Measurements from ENCODE around the gene AP1S1. TPM values are rescaled to one million over a fixed set of nuclear protein-coding genes. Genes with fewer than 3 reads are reported as not detected.
A peak's percentile ranks its signal among the peaks of the same experiment; 100 is the strongest.

The AP1S1 gene
- total and polyA plus RNA-seq, 9 of the 15 experiments (the other 6 are each of a cell fraction or from before 2014, with no cell fraction given): 4.4 to 149 (median 89.4) TPM

DNA sequence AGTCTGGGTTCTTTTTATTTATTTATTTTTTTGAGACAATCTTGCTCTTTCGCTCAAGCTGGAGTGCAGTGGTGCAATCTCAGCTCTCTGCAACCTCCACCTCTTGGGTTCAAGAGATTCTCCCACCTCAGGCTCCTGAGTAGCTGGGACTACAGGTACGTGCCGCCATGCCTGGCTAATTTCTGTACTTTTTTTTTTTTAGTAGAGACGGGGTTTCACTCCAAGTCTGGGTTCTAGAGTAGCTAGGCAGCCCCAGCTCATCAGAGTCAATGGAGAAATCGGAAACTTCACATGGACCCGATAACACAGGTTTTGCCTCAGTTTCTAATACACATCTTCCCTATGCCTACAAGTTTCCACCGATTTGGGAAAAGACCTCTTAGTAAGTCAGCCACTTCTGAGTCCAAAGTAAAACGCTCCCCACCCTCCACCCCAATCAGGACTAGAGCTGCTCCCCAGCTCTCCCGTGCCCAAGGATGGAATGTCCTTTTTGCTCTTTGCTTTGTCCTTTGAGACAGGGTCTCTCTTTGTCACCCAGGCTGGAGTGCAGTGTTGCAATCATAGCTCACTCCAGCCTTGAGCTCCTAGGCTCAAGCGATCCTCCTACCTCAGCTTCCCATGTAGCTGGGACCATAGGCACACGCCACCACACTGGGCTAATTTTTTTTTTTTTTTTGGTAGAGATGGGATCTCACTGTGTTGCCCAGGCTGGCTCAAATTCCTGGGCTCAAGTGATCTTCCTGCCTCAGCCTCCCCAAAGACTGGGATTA, 31.2 kb upstream of the AP1S1 start:
- Histone ChIP-seq H3K4me1 (replicated peaks in 1 of 2; ENCODE audit: control insufficient read depth in 2 of 2, insufficient read depth in 2 of 2, low read length in 2 of 2) (peaks cover 28 to 42% of the 10 kb centered on the region in 2 experiments), H2AFZ (ENCODE audit: low read depth, low read length) (no peak overlapping the region), H3K79me2 (ENCODE audit: control insufficient read depth, insufficient read depth, low read length) (no peaks in the 10 kb centered on the region), H3K36me3 (ENCODE audit: control insufficient read depth, insufficient read depth, low read length) (no peaks in the 10 kb centered on the region), H3K9me1 (ENCODE audit: control insufficient read depth, insufficient read depth, low read length) (no peaks in the 10 kb centered on the region), H3K9me3 (replicated peaks; ENCODE audit: control insufficient read depth, insufficient read depth, low read depth, low read length) (no peaks in the 10 kb centered on the region), H3K27me3 (ENCODE audit: control insufficient read depth in 2 of 2, insufficient read depth in 2 of 2, low read length in 2 of 2) (no peaks in the 10 kb centered on the region), H3K4me2 (ENCODE audit: insufficient read depth, low read length) (no peak overlapping the region; the same call in 1 of the 2 replicates), H4K20me1 (replicated peaks; ENCODE audit: control insufficient read depth, insufficient read depth, low read length) (no peaks in the 10 kb centered on the region), H3K4me3 (no peak overlapping the region), H3K9ac (ENCODE audit: insufficient read depth in 1 of 2, low read depth in 2 of 2, low read length in 2 of 2) (no peak overlapping the region), H3K27ac (ENCODE audit: extremely low read depth, low read depth, low read length) (no peak overlapping the region)
- TF ChIP-seq, protein P1, sequence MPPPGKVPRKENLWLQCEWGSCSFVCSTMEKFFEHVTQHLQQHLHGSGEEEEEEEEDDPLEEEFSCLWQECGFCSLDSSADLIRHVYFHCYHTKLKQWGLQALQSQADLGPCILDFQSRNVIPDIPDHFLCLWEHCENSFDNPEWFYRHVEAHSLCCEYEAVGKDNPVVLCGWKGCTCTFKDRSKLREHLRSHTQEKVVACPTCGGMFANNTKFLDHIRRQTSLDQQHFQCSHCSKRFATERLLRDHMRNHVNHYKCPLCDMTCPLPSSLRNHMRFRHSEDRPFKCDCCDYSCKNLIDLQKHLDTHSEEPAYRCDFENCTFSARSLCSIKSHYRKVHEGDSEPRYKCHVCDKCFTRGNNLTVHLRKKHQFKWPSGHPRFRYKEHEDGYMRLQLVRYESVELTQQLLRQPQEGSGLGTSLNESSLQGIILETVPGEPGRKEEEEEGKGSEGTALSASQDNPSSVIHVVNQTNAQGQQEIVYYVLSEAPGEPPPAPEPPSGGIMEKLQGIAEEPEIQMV (tag; conservative IDR thresholded peaks at IDR 0.05; ENCODE audit: low read depth): no peak
- TF ChIP-seq, protein P2, sequence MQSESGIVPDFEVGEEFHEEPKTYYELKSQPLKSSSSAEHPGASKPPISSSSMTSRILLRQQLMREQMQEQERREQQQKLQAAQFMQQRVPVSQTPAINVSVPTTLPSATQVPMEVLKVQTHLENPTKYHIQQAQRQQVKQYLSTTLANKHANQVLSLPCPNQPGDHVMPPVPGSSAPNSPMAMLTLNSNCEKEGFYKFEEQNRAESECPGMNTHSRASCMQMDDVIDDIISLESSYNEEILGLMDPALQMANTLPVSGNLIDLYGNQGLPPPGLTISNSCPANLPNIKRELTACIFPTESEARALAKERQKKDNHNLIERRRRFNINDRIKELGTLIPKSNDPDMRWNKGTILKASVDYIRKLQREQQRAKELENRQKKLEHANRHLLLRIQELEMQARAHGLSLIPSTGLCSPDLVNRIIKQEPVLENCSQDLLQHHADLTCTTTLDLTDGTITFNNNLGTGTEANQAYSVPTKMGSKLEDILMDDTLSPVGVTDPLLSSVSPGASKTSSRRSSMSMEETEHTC (IDR thresholded peaks at IDR 0.05): no peak
- TF ChIP-seq ESRRA (IDR thresholded peaks at IDR 0.05; ENCODE audit: borderline replicate concordance, low read depth): no peak
- TF ChIP-seq BMI1 (IDR thresholded peaks at IDR 0.05; ENCODE audit: low read length): no peak
- TF ChIP-seq, protein P3, sequence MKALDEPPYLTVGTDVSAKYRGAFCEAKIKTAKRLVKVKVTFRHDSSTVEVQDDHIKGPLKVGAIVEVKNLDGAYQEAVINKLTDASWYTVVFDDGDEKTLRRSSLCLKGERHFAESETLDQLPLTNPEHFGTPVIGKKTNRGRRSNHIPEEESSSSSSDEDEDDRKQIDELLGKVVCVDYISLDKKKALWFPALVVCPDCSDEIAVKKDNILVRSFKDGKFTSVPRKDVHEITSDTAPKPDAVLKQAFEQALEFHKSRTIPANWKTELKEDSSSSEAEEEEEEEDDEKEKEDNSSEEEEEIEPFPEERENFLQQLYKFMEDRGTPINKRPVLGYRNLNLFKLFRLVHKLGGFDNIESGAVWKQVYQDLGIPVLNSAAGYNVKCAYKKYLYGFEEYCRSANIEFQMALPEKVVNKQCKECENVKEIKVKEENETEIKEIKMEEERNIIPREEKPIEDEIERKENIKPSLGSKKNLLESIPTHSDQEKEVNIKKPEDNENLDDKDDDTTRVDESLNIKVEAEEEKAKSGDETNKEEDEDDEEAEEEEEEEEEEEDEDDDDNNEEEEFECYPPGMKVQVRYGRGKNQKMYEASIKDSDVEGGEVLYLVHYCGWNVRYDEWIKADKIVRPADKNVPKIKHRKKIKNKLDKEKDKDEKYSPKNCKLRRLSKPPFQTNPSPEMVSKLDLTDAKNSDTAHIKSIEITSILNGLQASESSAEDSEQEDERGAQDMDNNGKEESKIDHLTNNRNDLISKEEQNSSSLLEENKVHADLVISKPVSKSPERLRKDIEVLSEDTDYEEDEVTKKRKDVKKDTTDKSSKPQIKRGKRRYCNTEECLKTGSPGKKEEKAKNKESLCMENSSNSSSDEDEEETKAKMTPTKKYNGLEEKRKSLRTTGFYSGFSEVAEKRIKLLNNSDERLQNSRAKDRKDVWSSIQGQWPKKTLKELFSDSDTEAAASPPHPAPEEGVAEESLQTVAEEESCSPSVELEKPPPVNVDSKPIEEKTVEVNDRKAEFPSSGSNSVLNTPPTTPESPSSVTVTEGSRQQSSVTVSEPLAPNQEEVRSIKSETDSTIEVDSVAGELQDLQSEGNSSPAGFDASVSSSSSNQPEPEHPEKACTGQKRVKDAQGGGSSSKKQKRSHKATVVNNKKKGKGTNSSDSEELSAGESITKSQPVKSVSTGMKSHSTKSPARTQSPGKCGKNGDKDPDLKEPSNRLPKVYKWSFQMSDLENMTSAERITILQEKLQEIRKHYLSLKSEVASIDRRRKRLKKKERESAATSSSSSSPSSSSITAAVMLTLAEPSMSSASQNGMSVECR (CRISPR knock-in tag; IDR thresholded peaks at IDR 0.05): no peak
- peak; percentile 75 for TF ChIP-seq ZNF121 (CRISPR knock-in tag; conservative IDR thresholded peaks at IDR 0.05)
- TF ChIP-seq L3MBTL2 (IDR thresholded peaks at IDR 0.05): 0 out of 2 replicates have a peak, but pooled peaks have one; percentile 4
- FAIRE-seq (no peak), DNase-seq (ENCODE audit: extremely low read depth in 1 of 4, low spot score in 3 of 4) (no peak), ATAC-seq (no peak)
- intact Hi-C loops (cut with micrococcal nuclease): no loop called here
- CTCF ChIA-PET (ENCODE audit: low intra/inter-chr PET ratio): interaction anchor here (0.7 kb wide), 1 partner anchor 80 kb away, joined by 4 read pairs; no protein-coding TSS in a partner anchor
- WGBS (ENCODE audit: insufficient coverage, low coverage, missing lambda C conversion rate): 46% methylated on average over 11 of the region's 11 CpGs
- in situ Hi-C loops (cut with MboI): no loop called here
- no TSS peak for BruUV-seq (replicated peaks)
- POLR2A ChIA-PET: interaction anchor here (0.6 to 2.6 kb wide), 9 partner anchors 11 to 449 kb away, joined by 3 to 13 read pairs (median 3); partner anchors contain the start of gene TRIM56
